Activated T-helper 1 cell treated with anti-CD3 and anti-CD28 coated beads, Interleukin-12 subunit alpha, Interleukin-12 subunit beta, Interleukin-2, Interleukin-4 antibody, amounts not matched to agents 30 ng/mL and 10 ng/mL and 1 ng/mL, durations not matched to agents 14 hours and 24 hours and 36 hours (primary cell): ENCODE measurements around the gene COL23A1. TPM values are rescaled to one million over a fixed set of nuclear protein-coding genes. Genes with fewer than 3 reads are reported as not detected.

Experiments used
- DNase-seq: peaks from one replicate; pipeline ENCODE4 v3.0.0; 2021; ENCODE audit warnings: low spot score
- H3K27ac Mint-ChIP-seq: one replicate; pipeline ENCODE4 v1.8.0; 2021; ENCODE audit warnings: mild to moderate bottlenecking, mixed read lengths
- H3K27me3 Mint-ChIP-seq: one replicate; pipeline ENCODE4 v1.8.0; 2022; ENCODE audit warnings: mild to moderate bottlenecking, moderate library complexity, mixed read lengths; ENCODE audit not compliant: insufficient read depth
- H3K36me3 Mint-ChIP-seq: one replicate; pipeline ENCODE4 v1.8.0; 2021; ENCODE audit warnings: low read depth, mixed read lengths
- H3K4me1 Mint-ChIP-seq: one replicate; pipeline ENCODE4 v1.8.0; 2021; ENCODE audit warnings: low read depth, mixed read lengths
- H3K4me3 Mint-ChIP-seq: one replicate; pipeline ENCODE4 v1.8.0; 2021; ENCODE audit warnings: mild to moderate bottlenecking, moderate library complexity, mixed read lengths
- H3K9me3 Mint-ChIP-seq: one replicate; pipeline ENCODE4 v1.8.0; 2021; ENCODE audit warnings: mixed read lengths
- intact Hi-C: fragments of 100-400 bp; cut with micrococcal nuclease; formaldehyde crosslinking; loops from one replicate; pipeline ENCODE4 v1.15.1; 2024
- total RNA-seq: library from RNA; stranded (reverse); gene quantifications from 2 replicates; pipeline ENCODE4 v1.2.3, GENCODE V29; 2022

COL23A1 gene
- total RNA-seq, 1 donor from 2014 or later: not detected

GRCh38 chr5:178421699-178422399 lies 168.3 kb downstream of the COL23A1 start:
- H3K4me3 Mint-ChIP-seq: no peak overlapping the region
- no peaks in the 10 kb centered on the region for H3K36me3 Mint-ChIP-seq
- H3K9me3 Mint-ChIP-seq: no peaks in the 10 kb centered on the region
- H3K4me1 Mint-ChIP-seq: no peaks in the 10 kb centered on the region
- H3K27me3 Mint-ChIP-seq: peaks cover 4% of the 10 kb centered on the region
- intact Hi-C loops: no loop called here
- no peak for DNase-seq
- no peak overlapping the region for H3K27ac Mint-ChIP-seq

DNA sequence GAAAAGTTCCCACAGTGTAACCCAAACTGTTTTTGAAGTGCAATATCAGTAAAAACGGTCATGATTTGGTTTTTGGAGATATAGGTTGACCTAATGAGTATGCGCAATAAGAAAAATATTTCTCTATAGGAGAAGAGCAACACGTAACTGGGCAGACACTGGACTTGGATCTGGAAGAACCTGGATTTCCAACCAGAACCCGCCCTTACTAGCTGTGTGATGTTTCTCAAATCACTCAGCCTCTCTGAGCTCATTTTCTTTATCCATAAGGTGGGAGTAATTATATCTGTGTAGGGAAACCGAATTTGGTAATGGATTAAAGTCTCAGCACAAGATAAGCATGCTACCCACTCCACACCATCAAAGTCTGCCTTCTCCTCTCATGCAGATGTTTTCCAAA lies 169.1 kb downstream of the COL23A1 start:
- peaks cover 4% of the 10 kb centered on the region for H3K27me3 Mint-ChIP-seq
- no peak overlapping the region for H3K4me3 Mint-ChIP-seq
- intact Hi-C loops: no loop called here

GRCh38 chr5:178420354-178420781 lies 169.8 kb downstream of the COL23A1 start:
- Mint-ChIP-seq H3K36me3 (no peaks in the 10 kb centered on the region), H3K4me1 (no peaks in the 10 kb centered on the region), H3K9me3 (no peaks in the 10 kb centered on the region), H3K27ac (no peak overlapping the region), H3K27me3 (peaks cover 4% of the 10 kb centered on the region), H3K4me3 (no peak overlapping the region)
- intact Hi-C loops: no loop called here
- DNase-seq: no peak

More for the DNA sequence above, 169.1 kb downstream of the COL23A1 start:
- no peaks in the 10 kb centered on the region for H3K36me3 Mint-ChIP-seq
- no peak overlapping the region for H3K27ac Mint-ChIP-seq
- H3K9me3 Mint-ChIP-seq: no peaks in the 10 kb centered on the region
- no peaks in the 10 kb centered on the region for H3K4me1 Mint-ChIP-seq
- DNase-seq: no peak

DNA sequence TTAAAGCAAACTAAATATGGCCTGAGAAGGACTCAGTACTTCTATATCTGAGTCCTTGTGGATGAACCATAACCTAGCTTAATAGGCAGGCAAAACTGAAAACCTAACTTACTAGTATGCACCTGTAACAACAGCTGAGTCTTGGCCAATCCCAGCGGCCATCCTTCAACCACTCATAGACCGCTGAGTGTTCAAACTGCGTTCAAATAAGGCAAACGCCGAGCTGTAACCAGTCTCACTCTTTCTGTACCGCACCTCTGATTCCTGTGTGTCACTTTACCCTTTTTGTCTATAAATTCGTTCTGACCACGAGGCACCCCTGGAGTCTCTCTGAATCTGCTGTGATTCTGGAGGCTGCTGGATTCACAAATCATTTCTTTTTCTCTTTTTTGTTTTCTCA lies 170.5 kb downstream of the COL23A1 start:
- H3K9me3 Mint-ChIP-seq: no peaks in the 10 kb centered on the region
- no peaks in the 10 kb centered on the region for H3K4me1 Mint-ChIP-seq
- no peak for DNase-seq
- peaks cover 4% of the 10 kb centered on the region for H3K27me3 Mint-ChIP-seq
- no peak overlapping the region for H3K27ac Mint-ChIP-seq
- H3K36me3 Mint-ChIP-seq: no peaks in the 10 kb centered on the region
- H3K4me3 Mint-ChIP-seq: no peak overlapping the region
- intact Hi-C loops: no loop called here

GRCh38 chr5:178419196-178419595 lies 171.0 kb downstream of the COL23A1 start:
- intact Hi-C loops: no loop called here
- no peak for DNase-seq
- Mint-ChIP-seq H3K36me3 (no peaks in the 10 kb centered on the region), H3K27ac (no peak overlapping the region), H3K4me3 (no peak overlapping the region), H3K4me1 (no peaks in the 10 kb centered on the region), H3K27me3 (peaks cover 4% of the 10 kb centered on the region), H3K9me3 (no peaks in the 10 kb centered on the region)

DNA sequence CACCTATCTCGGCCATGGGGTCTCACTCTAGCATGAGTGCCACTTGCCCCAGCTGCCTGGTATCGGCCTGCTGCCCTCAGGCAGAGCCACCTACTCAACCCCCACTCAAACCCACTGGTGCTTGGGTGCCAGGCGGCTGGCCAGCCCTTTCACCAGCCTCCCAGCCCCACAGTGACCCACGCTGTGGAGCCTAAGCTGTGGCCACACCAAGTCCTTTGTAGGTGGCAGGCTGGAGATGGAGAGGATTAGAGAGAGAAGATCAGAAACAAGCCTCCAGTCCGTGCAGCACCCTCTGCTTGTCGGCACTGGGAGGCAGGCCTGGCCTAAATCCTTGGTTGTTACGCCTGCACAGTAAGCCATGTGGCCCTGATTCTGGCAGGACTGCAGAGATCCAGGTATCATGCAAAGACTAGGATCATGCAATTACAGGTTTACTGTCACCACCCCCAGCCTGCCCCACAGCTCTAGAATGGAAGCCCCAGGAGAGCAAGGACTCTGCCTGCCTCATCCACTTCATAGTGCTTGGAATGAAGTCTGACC lies 171.7 kb downstream of the COL23A1 start:
- H3K4me1 Mint-ChIP-seq: no peaks in the 10 kb centered on the region
- no peak overlapping the region for H3K4me3 Mint-ChIP-seq
- H3K9me3 Mint-ChIP-seq: no peaks in the 10 kb centered on the region
- H3K27me3 Mint-ChIP-seq: peaks cover 4% of the 10 kb centered on the region
- no peaks in the 10 kb centered on the region for H3K36me3 Mint-ChIP-seq
- intact Hi-C loops: no loop called here
- H3K27ac Mint-ChIP-seq: no peak overlapping the region
- no peak for DNase-seq

DNA sequence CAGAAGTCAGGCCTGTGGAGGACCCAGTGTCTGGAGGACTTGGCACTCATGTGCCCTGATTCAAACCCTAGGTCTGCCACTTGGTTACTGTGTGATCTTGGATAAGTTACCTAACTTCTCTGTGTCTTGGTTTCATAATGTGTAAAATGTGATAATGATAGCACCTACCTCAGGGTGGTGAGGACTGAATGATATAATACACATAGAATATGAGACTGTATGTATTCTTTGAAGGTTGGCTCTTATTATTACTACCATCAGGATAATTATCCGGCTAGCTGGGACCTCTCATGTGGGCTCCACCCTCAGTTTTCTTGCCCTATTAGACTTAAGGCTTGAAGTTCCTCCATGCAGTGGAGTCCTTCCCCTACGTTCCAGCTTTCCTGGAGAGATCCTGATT lies 172.2 kb downstream of the COL23A1 start:
- Mint-ChIP-seq H3K36me3 (no peaks in the 10 kb centered on the region), H3K27me3 (peaks cover 4% of the 10 kb centered on the region), H3K4me3 (no peak overlapping the region), H3K27ac (no peak overlapping the region), H3K9me3 (no peaks in the 10 kb centered on the region), H3K4me1 (no peaks in the 10 kb centered on the region)
- DNase-seq: no peak
- intact Hi-C loops: no loop called here

- H3K36me3 Mint-ChIP-seq: no peaks in the 10 kb centered on the region
- intact Hi-C loops: no loop called here
- H3K4me1 Mint-ChIP-seq: no peaks in the 10 kb centered on the region
- no peaks in the 10 kb centered on the region for H3K9me3 Mint-ChIP-seq
- peaks cover 6% of the 10 kb centered on the region for H3K27me3 Mint-ChIP-seq
- H3K27ac Mint-ChIP-seq: no peak overlapping the region
- no peak for DNase-seq
- no peak overlapping the region for H3K4me3 Mint-ChIP-seq
These were observed 172.8 kb downstream of the COL23A1 start for GRCh38 chr5:178417391-178417811.

DNA sequence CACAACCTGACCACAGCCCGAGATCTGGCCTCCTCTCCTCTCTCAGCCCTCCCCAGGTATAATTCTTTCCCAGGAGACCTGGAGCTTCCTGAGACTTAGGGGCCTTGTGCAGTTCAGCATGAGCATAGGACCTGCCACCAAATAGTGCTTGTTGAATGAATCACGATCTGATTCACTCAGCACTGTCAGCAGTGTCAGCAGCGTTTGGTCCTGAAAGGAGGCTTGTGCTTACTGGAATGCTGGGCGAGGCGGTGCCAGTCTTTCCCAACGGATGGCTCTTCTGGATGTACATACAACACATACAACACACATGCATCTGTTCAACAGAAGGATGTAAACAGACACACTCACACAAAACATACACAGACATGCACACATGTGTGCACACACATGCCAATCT lies 173.3 kb downstream of the COL23A1 start:
- Mint-ChIP-seq H3K27ac (no peak overlapping the region), H3K4me1 (no peaks in the 10 kb centered on the region), H3K27me3 (peaks cover 6% of the 10 kb centered on the region), H3K9me3 (no peaks in the 10 kb centered on the region), H3K4me3 (no peak overlapping the region), H3K36me3 (no peaks in the 10 kb centered on the region)
- no peak for DNase-seq
- intact Hi-C loops: no loop called here

DNA sequence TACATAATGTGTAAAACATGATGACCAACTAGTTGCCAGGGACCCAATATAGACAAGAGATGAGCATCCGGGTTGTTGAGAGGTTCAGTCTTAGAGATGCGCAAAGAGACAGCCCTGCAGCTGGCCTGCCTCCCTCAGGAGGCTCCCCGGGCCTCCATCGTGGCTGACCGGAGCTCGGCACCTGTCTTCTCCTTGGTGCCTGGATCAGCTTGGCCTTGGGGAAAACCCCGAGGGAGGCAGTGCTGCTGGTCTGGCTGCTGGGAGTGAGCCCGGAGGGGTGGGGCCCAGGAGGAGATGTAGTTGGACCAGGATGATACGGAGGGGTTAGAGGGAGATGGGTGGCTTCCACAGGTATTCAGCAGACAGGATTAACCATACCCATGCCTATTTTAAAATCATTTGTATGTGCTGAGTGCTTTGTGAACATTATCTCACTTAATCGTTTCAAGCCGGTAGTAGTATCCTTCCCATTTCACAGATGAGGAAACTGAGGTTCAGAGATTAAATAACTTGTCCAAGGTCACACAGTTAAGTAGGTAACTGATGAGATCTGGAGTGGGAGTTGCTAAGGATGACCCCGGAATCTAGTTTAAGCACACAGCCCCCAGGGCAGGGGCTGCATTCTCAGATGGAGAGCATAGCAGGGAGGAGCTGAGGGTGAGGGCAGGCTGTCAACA lies 173.8 kb downstream of the COL23A1 start:
- no peaks in the 10 kb centered on the region for H3K36me3 Mint-ChIP-seq
- peaks cover 6% of the 10 kb centered on the region for H3K27me3 Mint-ChIP-seq
- no peak overlapping the region for H3K4me3 Mint-ChIP-seq
- intact Hi-C loops: no loop called here
- no peak for DNase-seq
- H3K9me3 Mint-ChIP-seq: no peaks in the 10 kb centered on the region
- H3K27ac Mint-ChIP-seq: no peak overlapping the region
- H3K4me1 Mint-ChIP-seq: no peaks in the 10 kb centered on the region

DNA sequence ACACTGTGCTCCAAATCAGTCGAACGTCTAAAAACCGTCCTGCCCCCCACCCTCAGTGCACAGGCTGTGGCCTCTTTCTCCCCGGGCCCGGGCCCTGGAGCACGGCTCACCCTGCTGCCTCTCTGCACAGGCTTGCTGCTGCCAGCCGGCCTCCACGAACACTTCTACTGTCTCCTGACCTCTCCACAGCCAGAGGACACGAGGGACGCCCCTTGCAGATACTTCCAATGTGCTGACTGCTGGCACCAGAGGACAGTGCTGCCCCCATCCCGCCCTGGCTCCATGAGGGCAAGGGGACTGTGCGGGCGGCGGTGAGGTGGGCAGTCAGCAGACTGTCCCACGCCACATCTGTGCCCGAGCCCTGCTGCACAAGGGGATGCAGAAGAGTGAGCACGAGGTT lies 174.8 kb downstream of the COL23A1 start:
- no peaks in the 10 kb centered on the region for H3K4me1 Mint-ChIP-seq
- intact Hi-C loops: no loop called here

DNA sequence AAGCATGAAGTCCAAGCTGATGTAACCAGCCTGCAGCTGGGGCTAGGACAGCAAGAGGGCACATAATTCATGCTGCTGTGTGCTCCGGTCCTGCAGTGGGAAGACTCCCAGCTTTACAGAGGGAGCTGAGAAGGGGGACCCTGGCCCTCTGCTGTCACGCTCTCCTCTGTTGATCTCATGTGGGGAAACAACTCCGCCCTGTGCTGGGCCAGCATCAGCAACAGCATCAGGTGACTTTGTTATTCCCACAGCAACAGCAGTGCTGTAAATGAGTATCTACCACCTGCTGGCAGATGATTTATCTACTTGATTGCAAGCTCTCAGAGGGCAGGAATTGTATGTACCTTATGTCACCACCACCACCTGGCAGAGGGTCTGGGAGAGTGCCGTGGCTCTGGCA lies 176.2 kb downstream of the COL23A1 start:
- Mint-ChIP-seq H3K36me3 (no peaks in the 10 kb centered on the region), H3K4me1 (no peaks in the 10 kb centered on the region), H3K4me3 (no peak overlapping the region), H3K27me3 (peaks cover 6% of the 10 kb centered on the region), H3K9me3 (no peaks in the 10 kb centered on the region), H3K27ac (no peak overlapping the region)
- DNase-seq: no peak
- intact Hi-C loops: no loop called here

More for the DNA sequence above, 174.8 kb downstream of the COL23A1 start:
- DNase-seq: no peak
- Mint-ChIP-seq H3K9me3 (no peaks in the 10 kb centered on the region), H3K4me3 (no peak overlapping the region), H3K27me3 (peaks cover 6% of the 10 kb centered on the region), H3K36me3 (no peaks in the 10 kb centered on the region), H3K27ac (no peak overlapping the region)

DNA sequence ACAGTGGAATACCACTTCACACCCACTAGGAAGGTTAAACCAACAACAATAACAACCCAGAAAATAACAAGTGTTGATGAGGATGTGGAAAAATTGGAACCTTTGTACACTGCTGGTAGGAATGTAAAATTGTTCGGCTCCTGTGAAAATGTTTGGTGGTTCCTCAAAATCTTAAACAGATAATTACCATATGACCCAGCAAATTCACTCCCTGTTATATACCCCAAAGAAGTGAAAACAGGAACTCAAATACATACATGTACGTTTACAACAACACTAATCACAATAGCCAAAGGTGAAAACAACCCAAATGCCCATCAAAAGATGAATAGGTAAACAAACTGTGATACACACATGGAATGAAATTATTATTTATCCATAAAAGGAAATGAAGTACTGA lies 179.1 kb downstream of the COL23A1 start:
- no peak for DNase-seq
- Mint-ChIP-seq H3K36me3 (no peaks in the 10 kb centered on the region), H3K9me3 (no peaks in the 10 kb centered on the region), H3K4me3 (no peak overlapping the region), H3K4me1 (no peaks in the 10 kb centered on the region), H3K27ac (no peak overlapping the region), H3K27me3 (peaks cover 2% of the 10 kb centered on the region)
- intact Hi-C loops: no loop called here
